Measurements from ENCODE around the gene F2.

DNA sequence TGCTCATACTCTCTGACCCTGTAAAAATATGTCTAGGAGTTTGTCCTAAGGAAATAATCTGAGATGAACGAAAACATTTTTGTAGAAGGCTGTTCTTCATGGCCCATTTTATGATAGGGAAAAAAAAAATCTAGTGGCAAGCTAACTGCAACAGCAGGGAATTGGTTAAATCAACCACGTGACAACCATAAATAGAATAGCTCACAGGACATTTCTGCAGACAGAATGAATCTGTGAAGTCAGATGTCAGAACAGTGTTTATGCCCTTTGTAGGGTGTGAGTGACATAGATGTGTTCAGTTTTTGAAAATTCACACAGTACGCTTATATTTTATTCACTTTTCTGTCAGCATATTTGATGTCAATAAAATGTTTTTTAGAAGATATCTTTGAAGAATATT is 34.6 kb upstream of the F2 start:
- TF ChIP-seq, protein P1, sequence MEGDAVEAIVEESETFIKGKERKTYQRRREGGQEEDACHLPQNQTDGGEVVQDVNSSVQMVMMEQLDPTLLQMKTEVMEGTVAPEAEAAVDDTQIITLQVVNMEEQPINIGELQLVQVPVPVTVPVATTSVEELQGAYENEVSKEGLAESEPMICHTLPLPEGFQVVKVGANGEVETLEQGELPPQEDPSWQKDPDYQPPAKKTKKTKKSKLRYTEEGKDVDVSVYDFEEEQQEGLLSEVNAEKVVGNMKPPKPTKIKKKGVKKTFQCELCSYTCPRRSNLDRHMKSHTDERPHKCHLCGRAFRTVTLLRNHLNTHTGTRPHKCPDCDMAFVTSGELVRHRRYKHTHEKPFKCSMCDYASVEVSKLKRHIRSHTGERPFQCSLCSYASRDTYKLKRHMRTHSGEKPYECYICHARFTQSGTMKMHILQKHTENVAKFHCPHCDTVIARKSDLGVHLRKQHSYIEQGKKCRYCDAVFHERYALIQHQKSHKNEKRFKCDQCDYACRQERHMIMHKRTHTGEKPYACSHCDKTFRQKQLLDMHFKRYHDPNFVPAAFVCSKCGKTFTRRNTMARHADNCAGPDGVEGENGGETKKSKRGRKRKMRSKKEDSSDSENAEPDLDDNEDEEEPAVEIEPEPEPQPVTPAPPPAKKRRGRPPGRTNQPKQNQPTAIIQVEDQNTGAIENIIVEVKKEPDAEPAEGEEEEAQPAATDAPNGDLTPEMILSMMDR (IDR thresholded peaks at IDR 0.05): no peak
- TF ChIP-seq POLR2A (IDR thresholded peaks at IDR 0.05) (no peak), POLR2AphosphoS5 (IDR thresholded peaks at IDR 0.05) (no peak)

Measured in prostate gland (tissue), 2 donors.